Esophagus (tissue), 2 donors: ENCODE results near the gene THBS3. TPM values are rescaled to one million over a fixed set of nuclear protein-coding genes. Genes with fewer than 3 reads are reported as not detected.

Experiments used
- H3K27ac ChIP-seq, 2 donors: one replicate each; pipeline ENCODE4 v1.5.1; 2013; ENCODE audit warnings: low read depth in 2 of 2, mild to moderate bottlenecking in 2 of 2, inconsistent platforms in 1 of 2, low read length in 1 of 2, moderate library complexity in 1 of 2
- H3K27me3 ChIP-seq, 2 donors: one replicate each; pipeline ENCODE4 v1.6.1; 2013; ENCODE audit warnings: low read length in 2 of 2, control low read depth in 1 of 2, mild to moderate bottlenecking in 1 of 2; ENCODE audit not compliant: insufficient read depth in 2 of 2, control insufficient read depth in 1 of 2
- H3K36me3 ChIP-seq, 2 donors: one replicate each; pipeline ENCODE4 v1.6.1; 2013; ENCODE audit warnings: low read length in 1 of 2; ENCODE audit not compliant: control insufficient read depth in 2 of 2, insufficient read depth in 2 of 2
- H3K4me1 ChIP-seq, 2 donors: one replicate each; pipeline ENCODE4 v1.6.1; 2013; ENCODE audit warnings: low read length in 1 of 2; ENCODE audit not compliant: control insufficient read depth in 2 of 2, insufficient read depth in 2 of 2
- H3K4me3 ChIP-seq, 2 donors: one replicate each; pipeline ENCODE4 v1.5.1; 2013; ENCODE audit warnings: low read length in 2 of 2, mild to moderate bottlenecking in 2 of 2, low read depth in 1 of 2, moderate library complexity in 1 of 2
- H3K9me3 ChIP-seq, 2 donors: one replicate each; pipeline ENCODE4 v1.6.1; 2013; ENCODE audit warnings: mild to moderate bottlenecking in 2 of 2, low read depth in 1 of 2, low read length in 1 of 2, moderate library complexity in 1 of 2; ENCODE audit not compliant: control insufficient read depth in 2 of 2, insufficient read depth in 1 of 2
- WGBS, 2 donors: extraction: QIAGEN DNeasy Blood & Tissue Kit; methylation state at CpG; one replicate each; pipeline ENCODE4 v1.1.7; 2013; 5-methylcytosine and 5-hydroxymethylcytosine counted together
- polyA plus RNA-seq, 2 donors: library from polyadenylated mRNA; stranded (reverse); fragments of 200-250 nt; gene quantifications; one replicate each; pipeline ENCODE4 v1.2.3, GENCODE V29; 2013
- donor health status: healthy with polysubstance abuse.
- donor health status: Bipolar disorder and iron deficiency.

The THBS3 gene
- polyA plus RNA-seq, 2 donors = 12.9 to 41.5 TPM

DNA sequence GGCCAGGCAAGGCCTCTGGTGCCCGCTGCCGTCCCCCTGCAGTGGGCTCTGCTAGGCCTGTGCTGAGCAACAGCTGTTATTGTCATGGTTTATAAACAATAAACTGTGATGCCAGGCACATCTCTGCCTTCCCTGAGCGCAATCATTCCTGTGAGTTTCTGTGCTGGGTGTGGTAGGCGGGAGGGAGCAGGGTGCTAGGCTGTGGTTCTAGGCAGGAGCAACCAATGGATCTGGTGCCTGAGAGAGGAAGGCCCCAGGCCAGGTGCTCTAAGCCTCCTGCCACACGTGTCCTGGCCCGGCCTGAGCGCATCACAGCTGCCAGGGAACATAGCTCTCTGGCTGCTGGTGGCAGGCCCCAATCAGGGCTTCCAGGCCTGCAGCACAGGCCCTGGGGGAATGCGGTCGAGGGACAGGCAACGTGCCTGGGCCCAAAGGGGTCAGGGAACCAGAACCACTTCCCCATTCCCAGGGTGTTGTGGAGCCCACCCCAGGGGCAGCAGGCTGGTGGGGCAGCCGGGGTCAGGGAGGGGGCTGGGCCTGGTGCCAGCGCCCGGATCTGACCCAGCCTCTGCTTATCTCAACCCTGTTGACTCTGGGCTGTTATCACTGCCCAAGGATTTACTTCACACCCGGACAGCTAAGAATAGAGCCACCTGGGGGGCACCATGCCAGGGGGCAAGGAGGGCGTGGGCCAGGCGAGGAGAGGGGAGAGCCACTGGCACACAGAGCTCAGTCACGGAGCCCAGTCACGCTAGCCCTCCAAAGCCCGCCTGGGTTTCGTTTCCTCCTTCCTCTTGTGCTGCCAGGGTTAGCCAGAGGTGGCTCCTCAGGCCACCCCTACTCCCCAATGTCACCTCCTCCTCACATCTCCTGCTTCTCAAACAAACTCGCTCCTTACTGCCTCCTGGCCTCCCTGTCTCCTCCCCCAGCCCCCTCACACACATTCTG, 22.6 kb downstream of the THBS3 start:
- Histone ChIP-seq H3K9me3 (no peaks in the 10 kb centered on the region), H3K4me1 (peaks cover 3 to 4% of the 10 kb centered on the region in 2 donors), H3K27ac (peak overlapping the region; percentile 51 to 52), H3K27me3 (no peaks in the 10 kb centered on the region), H3K4me3 (no peak overlapping the region), H3K36me3 (peaks cover 0 to 5% of the 10 kb centered on the region in 2 donors)
- WGBS, 2 donors = 41 to 66% methylated on average over 21 of the region's 21 CpGs

DNA sequence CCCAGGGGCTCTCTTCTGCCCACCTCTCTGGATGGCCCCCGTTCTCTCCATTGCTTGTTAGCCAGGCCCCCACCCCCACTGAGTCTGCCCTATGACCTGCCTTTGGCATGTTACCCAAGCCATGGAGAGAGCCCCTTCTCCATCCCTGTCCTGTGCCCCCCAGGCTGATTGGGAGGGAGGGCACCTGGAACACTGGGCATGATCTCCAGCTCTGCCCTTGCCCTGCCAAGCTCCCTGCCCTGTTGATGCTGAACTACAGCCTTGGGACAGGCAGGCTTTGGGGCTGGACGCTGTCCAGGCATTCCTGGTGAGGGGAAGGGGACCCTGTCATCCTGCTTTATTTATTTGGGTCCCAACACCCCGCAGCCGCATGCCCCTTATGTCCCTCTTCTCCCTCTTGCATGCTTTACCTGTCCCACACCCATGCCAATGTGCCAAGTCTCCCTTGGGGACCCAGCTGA, 23.3 kb downstream of the THBS3 start:
- H3K4me3 ChIP-seq = no peak overlapping the region
- WGBS, 2 donors = 89 to 90% methylated on average over 4 of the region's 4 CpGs
- H3K27ac ChIP-seq = peak overlapping the region in 1 of 2 donors; percentile 52
- peaks cover 3 to 4% of the 10 kb centered on the region in 2 donors for H3K4me1 ChIP-seq
- H3K27me3 ChIP-seq = no peaks in the 10 kb centered on the region
- no peaks in the 10 kb centered on the region for H3K9me3 ChIP-seq
- H3K36me3 ChIP-seq = peaks cover 0 to 8% of the 10 kb centered on the region in 2 donors

DNA sequence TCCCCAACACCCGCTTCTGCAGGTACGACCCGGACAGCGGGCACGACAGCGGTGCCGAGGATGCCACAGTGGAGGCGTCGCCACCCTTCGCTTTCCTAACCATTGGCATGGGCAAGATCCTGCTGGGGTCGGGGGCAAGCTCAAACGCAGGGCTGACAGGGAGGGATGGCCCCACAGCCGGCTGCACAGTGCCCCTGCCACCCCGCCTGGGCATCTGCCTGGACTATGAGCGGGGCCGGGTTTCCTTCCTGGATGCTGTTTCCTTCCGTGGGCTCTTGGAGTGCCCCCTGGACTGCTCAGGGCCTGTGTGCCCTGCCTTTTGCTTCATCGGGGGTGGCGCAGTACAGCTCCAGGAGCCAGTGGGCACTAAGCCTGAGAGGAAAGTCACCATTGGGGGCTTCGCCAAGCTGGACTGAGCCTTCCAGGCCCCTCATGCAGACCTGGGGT, 23.9 kb downstream of the THBS3 start:
- H3K4me3 ChIP-seq = no peak overlapping the region
- H3K4me1 ChIP-seq = peaks cover 3 to 4% of the 10 kb centered on the region in 2 donors
- H3K36me3 ChIP-seq = peaks cover 0 to 9% of the 10 kb centered on the region in 2 donors
- 88 to 91% methylated on average over 20 of the region's 20 CpGs for WGBS, 2 donors
- no peaks in the 10 kb centered on the region for H3K27me3 ChIP-seq
- H3K27ac ChIP-seq = no peak overlapping the region
- H3K9me3 ChIP-seq = no peaks in the 10 kb centered on the region

DNA sequence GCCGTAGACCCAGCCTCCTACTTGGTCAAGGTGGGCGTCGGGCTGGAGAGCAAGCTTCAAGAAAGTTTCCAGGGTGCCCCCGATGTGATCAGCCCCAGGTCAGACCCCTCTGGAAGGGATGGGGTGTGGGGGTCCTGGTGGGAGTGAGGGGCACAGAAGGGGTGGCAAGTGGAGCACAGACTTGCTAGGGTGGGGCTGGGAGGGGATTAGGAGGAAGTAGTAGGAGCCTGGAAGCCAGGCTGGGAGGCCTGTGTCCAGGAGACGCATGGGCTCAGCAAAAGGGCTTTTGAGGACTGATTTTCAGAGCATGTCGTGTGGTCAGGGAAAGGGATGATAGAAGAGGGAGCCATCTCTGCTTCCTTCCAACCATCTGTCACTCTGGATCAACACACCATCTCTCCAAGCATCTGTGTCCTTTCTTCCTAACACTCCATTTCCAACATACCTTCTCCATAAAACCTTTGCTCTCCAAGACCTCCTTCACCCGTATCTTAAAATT, 25.6 kb downstream of the THBS3 start:
- H3K27me3 ChIP-seq = no peaks in the 10 kb centered on the region
- no peak overlapping the region for H3K27ac ChIP-seq
- peaks cover 3 to 11% of the 10 kb centered on the region in 2 donors for H3K4me1 ChIP-seq
- peaks cover 0 to 8% of the 10 kb centered on the region in 2 donors for H3K36me3 ChIP-seq
- WGBS, 2 donors = 87 to 89% methylated on average over 7 of the region's 7 CpGs
- no peaks in the 10 kb centered on the region for H3K9me3 ChIP-seq
- H3K4me3 ChIP-seq = no peak overlapping the region

DNA sequence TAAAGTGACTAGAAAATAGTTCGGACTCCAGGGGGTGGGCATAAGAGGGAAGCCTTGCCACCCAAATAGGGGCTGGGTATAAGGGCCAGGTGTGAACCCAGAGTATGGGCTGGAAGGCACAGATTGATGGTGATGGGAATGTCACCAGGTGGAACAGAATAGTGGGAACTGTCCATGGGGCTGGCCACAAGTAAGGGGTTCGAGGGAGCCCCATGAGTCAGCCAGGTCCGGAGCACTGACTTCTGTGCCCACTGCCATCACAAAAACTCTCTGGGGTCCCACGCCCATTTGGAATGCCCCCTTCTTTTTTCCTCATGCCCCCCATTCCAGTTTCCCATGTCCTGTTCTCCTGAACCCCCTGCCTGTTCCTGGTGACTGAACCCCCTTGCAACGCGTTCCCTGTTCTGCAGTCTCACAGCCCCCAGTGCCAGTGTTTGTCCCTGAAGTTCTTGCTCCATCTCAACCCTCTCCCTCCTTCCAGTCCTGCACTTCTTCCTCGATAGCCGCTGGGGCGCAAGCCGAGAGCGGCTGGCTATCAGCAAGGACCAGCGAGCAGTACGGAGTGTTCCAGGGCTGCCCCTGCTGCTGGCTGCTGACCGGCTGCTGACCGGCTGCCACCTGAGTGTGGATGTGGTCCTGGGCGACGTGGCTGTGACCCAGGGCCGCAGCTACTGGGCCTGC, 26.2 kb downstream of the THBS3 start:
- Histone ChIP-seq H3K27ac (no peak overlapping the region), H3K36me3 (peaks cover 0 to 6% of the 10 kb centered on the region in 2 donors), H3K27me3 (no peaks in the 10 kb centered on the region), H3K4me3 (no peak overlapping the region), H3K9me3 (no peaks in the 10 kb centered on the region), H3K4me1 (peaks cover 0 to 15% of the 10 kb centered on the region in 2 donors)
- 92 to 93% methylated on average over 18 of the region's 18 CpGs for WGBS, 2 donors

DNA sequence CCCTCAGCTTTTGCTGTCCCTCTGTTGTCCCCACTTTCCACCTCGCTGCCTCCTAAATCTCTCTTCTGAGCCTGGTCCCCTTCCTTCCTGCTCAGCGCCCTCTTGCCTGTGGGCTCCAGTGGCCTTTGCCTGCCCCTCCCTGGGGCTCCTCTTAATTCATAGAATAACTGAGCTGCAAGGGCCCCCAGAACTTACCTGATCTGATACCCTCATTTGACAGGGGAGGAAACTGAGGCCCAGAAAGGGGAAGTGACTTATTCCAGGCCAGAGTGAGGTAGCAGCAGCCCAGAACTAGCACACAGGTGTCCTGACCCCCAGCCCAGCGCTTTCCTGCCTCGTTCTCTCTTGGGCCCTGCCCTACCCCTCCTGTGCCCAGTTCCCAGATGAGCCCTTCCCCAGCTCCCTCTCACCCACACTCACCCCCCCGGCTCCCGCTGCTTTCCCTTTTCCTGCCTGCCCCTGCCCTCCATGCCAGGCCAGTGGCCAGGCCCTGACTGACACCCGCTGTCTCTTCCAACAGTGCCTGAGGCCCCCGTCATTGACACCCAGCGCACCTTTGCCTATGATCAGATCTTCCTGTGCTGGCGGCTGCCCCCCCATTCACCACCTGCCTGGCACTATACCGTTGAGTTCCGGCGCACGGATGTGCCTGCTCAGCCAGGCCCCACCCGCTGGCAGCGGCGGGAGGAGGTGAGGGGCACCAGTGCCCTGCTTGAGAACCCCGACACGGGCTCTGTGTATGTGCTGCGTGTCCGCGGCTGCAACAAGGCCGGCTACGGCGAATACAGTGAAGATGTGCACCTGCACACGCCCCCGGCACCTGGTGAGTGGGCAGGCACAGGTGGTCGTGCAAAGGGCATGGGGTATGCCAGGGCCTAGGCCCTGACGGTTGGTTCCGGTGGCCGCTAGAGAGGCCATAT, 28.3 kb downstream of the THBS3 start:
- no peak overlapping the region for H3K27ac ChIP-seq
- no peak overlapping the region for H3K4me3 ChIP-seq
- peaks cover 0 to 6% of the 10 kb centered on the region in 2 donors for H3K36me3 ChIP-seq
- H3K9me3 ChIP-seq = no peaks in the 10 kb centered on the region
- H3K4me1 ChIP-seq = peaks cover 0 to 11% of the 10 kb centered on the region in 2 donors
- WGBS, 2 donors = 87 to 88% methylated on average over 31 of the region's 31 CpGs
- H3K27me3 ChIP-seq = no peaks in the 10 kb centered on the region

DNA sequence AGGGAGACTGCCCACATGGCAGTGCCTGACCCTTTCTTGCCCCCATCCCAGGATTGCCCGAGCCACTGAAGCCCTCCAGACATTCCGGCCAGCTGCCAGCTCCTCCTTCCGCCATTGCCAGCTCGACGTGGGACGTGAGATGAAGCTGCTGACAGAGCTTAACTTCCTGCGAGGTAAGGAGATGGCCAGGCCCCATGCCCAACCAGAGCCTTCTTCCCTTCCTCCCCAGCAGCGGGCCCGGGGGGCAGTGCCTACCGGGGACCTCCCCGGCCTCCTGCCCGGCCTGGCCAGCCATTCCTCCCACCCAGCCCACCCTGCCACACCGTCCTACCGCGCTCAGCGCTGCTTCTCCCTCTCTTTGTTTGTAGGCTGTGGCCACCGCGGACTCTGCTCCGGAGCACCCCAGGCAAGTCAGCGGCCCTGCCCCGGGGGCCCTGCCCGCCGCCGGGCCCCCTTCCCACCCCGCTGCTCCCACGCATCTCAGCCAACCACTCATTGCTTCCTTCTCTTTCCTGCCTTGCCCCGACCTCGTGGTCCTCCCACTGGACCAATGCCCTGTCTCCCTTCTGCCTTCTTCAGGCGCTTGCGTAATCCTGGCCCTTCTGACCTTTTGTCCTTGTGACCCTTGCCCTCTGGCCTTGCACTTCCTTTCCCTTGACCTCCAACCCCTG, 29.1 kb downstream of the THBS3 start:
- Histone ChIP-seq H3K4me3 (no peak overlapping the region), H3K27me3 (no peaks in the 10 kb centered on the region), H3K4me1 (peaks cover 0 to 11% of the 10 kb centered on the region in 2 donors), H3K27ac (no peak overlapping the region), H3K9me3 (no peaks in the 10 kb centered on the region), H3K36me3 (peaks cover 0 to 3% of the 10 kb centered on the region in 2 donors)
- 81 to 88% methylated on average over 26 to 30 of the region's 30 CpGs for WGBS, 2 donors

DNA sequence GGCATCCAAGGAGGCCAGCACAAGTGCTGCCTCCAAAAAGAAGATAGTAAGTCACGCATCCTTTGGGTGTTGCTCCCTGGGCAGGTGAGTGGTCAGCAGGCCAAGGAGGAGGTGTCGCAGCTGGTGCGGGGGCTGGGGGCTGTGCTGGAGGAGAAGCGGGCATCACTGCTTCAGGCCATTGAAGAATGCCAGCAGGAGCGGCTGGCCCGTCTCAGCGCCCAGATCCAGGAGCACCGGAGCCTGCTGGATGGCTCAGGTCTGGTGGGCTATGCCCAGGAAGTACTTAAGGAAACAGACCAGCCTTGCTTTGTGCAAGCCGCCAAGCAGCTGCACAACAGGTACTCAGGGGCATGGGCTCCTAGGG, 29.8 kb downstream of the THBS3 start:
- Histone ChIP-seq H3K9me3 (no peaks in the 10 kb centered on the region), H3K36me3 (peaks cover 0 to 3% of the 10 kb centered on the region in 2 donors), H3K27ac (peak overlapping the region in 1 of 2 donors; percentile 82), H3K27me3 (no peaks in the 10 kb centered on the region), H3K4me1 (peaks cover 0 to 11% of the 10 kb centered on the region in 2 donors), H3K4me3 (no peak overlapping the region)
- WGBS, 2 donors = 95 to 98% methylated on average over 9 of the region's 9 CpGs
